Measurements from ENCODE around the gene DCDC1. TPM values are rescaled to one million over a fixed set of nuclear protein-coding genes. Genes with fewer than 3 reads are reported as not detected.

The DCDC1 gene
- total RNA-seq, 4 donors from 2014 or later = 0.26 to 8.0 (median 1.5) TPM

DNA sequence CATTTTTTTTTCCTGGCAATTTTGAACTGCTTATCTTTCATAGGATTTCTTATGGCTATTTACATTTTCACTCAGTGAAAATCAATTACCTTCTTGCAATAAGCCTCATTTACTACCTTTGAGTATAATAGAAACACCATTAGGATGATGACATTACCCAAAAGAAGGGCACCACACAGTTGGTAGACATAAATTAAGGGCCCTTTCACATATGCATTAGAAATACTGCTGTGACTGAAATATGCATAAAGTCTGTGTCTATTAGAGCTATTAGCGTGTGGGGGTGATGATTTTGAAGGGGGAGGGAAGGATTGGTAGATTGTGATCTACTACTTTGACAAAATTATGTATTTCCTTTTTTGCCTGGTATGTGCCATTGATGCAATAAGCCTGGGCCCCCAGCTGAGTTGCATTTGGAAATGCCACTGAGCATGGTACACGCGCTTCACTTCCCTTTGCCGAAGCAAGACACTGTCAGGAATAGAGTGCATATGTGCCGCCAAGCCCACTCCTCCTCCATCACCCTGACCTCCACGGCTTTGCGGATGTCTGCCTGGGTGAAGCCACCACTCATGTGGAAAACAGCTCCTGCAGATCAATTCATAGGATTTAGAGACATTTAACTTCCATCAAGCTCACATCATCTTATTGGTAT, 339.3 kb downstream of the DCDC1 start:
- Histone ChIP-seq H3K27me3 (no peaks in the 10 kb centered on the region), H3K4me3 (no peak overlapping the region), H3K27ac (no peak overlapping the region), H3K9me3 (no peaks in the 10 kb centered on the region), H3K36me3 (no peaks in the 10 kb centered on the region), H3K4me1 (no peaks in the 10 kb centered on the region)
- intact Hi-C loops (cut with DNase I; ENCODE audit: low total_unique reads) = no loop called here
- TF ChIP-seq, protein P1, sequence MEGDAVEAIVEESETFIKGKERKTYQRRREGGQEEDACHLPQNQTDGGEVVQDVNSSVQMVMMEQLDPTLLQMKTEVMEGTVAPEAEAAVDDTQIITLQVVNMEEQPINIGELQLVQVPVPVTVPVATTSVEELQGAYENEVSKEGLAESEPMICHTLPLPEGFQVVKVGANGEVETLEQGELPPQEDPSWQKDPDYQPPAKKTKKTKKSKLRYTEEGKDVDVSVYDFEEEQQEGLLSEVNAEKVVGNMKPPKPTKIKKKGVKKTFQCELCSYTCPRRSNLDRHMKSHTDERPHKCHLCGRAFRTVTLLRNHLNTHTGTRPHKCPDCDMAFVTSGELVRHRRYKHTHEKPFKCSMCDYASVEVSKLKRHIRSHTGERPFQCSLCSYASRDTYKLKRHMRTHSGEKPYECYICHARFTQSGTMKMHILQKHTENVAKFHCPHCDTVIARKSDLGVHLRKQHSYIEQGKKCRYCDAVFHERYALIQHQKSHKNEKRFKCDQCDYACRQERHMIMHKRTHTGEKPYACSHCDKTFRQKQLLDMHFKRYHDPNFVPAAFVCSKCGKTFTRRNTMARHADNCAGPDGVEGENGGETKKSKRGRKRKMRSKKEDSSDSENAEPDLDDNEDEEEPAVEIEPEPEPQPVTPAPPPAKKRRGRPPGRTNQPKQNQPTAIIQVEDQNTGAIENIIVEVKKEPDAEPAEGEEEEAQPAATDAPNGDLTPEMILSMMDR (IDR thresholded peaks at IDR 0.05) = no peak
- TF ChIP-seq POLR2A (IDR thresholded peaks at IDR 0.05) = no peak
- DNase-seq = no peak

DNA sequence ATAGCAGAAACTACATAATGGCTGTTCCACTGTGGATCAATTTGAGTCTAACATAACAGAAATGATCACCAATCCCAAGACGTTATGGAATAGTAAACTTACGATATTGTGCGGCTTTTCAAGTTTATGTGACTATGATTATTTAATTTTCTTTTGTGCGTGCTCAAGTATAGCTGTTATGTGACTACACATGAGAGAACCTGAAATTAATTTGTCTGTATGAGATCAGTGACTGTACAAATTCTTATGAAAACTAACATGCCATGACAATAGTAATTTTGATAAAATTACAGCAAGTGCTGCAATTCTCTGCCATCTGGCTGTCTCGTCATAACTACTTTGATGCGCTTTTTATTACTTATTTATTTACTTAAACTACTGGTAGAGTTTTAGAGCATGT, 343.2 kb downstream of the DCDC1 start:
- TF ChIP-seq, protein P1 (IDR thresholded peaks at IDR 0.05) = no peak
- TF ChIP-seq POLR2A (IDR thresholded peaks at IDR 0.05) = no peak
- DNase-seq = no peak
- H3K4me1 ChIP-seq = no peaks in the 10 kb centered on the region
- H3K36me3 ChIP-seq = no peaks in the 10 kb centered on the region
- no peak overlapping the region for H3K4me3 ChIP-seq
- no peak overlapping the region for H3K27ac ChIP-seq
- intact Hi-C loops (cut with DNase I; ENCODE audit: low total_unique reads) = no loop called here
- no peaks in the 10 kb centered on the region for H3K9me3 ChIP-seq
- H3K27me3 ChIP-seq = no peaks in the 10 kb centered on the region

DNA sequence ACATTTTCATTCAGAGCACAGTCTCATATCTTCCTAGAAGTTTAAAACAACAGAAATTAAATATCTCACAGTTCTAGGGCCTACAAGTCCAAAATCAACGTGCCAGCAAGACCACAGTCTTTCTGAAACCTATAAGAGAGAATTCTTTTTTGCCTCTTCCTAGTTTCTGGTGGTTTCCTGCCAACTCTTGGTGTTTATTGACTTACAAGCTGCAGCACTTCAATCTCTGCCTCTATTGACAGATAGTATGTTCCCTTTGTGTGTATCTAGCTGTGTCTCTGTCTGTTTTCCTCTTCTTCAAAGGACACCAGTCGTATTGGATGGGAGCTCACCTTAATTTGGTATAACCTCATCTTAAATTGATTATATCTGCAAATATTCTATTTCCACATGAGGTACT, 347.5 kb downstream of the DCDC1 start:
- intact Hi-C loops (cut with DNase I; ENCODE audit: low total_unique reads) = no loop called here
- no peaks in the 10 kb centered on the region for H3K36me3 ChIP-seq

DNA sequence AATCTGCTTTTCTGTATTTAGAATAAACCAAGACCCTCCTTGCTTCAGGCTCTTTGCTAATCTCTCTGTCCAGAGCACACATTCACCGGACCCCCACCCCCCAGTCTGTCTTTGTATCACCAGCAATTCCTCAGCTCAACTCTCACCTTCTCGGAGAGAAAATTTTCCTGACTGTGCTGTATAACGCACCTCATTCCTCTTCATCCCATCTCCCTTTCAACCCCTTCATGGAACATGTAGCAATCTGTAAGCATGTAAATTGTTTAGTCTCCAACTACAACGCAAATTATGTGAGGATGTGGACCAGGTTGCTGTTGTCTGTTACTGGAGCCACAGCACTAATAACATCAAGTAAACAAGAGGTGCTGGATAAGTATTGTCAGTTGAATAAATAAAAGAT, 349.8 kb downstream of the DCDC1 start:
- TF ChIP-seq, protein P1 (IDR thresholded peaks at IDR 0.05) = no peak
- TF ChIP-seq POLR2A (IDR thresholded peaks at IDR 0.05) = no peak
- intact Hi-C loops (cut with DNase I; ENCODE audit: low total_unique reads) = no loop called here
- Histone ChIP-seq H3K36me3 (no peaks in the 10 kb centered on the region), H3K27me3 (no peaks in the 10 kb centered on the region), H3K27ac (no peak overlapping the region), H3K9me3 (no peaks in the 10 kb centered on the region), H3K4me1 (no peaks in the 10 kb centered on the region), H3K4me3 (no peak overlapping the region)
- DNase-seq = no peak

More for the DNA sequence above, 347.5 kb downstream of the DCDC1 start:
- H3K27ac ChIP-seq = no peak overlapping the region
- H3K4me3 ChIP-seq = no peak overlapping the region
- TF ChIP-seq POLR2A (IDR thresholded peaks at IDR 0.05) = no peak
- TF ChIP-seq, protein P1 (IDR thresholded peaks at IDR 0.05) = no peak
- no peak for DNase-seq
- no peaks in the 10 kb centered on the region for H3K4me1 ChIP-seq
- no peaks in the 10 kb centered on the region for H3K9me3 ChIP-seq
- no peaks in the 10 kb centered on the region for H3K27me3 ChIP-seq

DNA sequence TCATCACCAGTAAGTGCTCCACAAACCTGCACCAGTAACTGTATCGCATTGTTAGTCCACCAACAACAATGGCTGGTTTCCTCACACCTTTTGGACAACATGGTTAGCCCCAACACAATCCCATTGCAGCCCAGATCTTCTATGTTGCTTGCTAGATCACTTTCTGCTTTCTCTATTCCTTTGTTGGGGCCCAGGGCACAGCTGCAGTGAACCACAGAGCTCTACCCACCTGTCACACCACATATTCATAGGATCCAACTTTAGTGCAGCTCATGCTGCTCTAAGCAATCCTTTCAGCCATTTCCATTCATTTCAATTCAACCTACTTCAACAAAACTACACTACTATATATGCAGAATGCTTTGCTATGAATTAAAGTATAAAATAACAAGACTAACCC, 364.3 kb downstream of the DCDC1 start:
- no peaks in the 10 kb centered on the region for H3K27me3 ChIP-seq
- DNase-seq = no peak
- no peak overlapping the region for H3K27ac ChIP-seq
- no peak for TF ChIP-seq POLR2A (IDR thresholded peaks at IDR 0.05)
- TF ChIP-seq, protein P1 (IDR thresholded peaks at IDR 0.05) = no peak
- intact Hi-C loops (cut with DNase I; ENCODE audit: low total_unique reads) = no loop called here
- no peaks in the 10 kb centered on the region for H3K9me3 ChIP-seq
- H3K36me3 ChIP-seq = no peaks in the 10 kb centered on the region
- H3K4me3 ChIP-seq = no peak overlapping the region
- H3K4me1 ChIP-seq = no peaks in the 10 kb centered on the region

Data from uterus (tissue), 4 donors.